ENCODE measurements around the gene PLCL1.

GRCh38 chr2:197939787-197940186 lies 135.4 kb downstream of the PLCL1 start:
- TF ChIP-seq POLR2AphosphoS5 (IDR thresholded peaks at IDR 0.05; ENCODE audit: borderline replicate concordance, low read depth, low read length) (no peak), EZH2 (IDR thresholded peaks at IDR 0.05) (no peak), FOXP2 (optimal IDR thresholded peaks at IDR 0.05; ENCODE audit: control extremely low read depth, extremely low read length, insufficient read depth) (no peak)

Data from SK-N-MC (cell line).